Thyroid gland (tissue), 4 donors: ENCODE data around the gene TSPAN17.

Experiments
- CTCF ChIP-seq, 6 experiments: fragments of 200-600 bp in 3 of 6; fragments of 450-650 bp in 3 of 6; sonication (generic) in 3 of 6; IDR thresholded peaks; one replicate each; pipeline ENCODE4 v1.5.1; 2016 to 2019; ENCODE audit warnings: antibody characterized with exemption in 6 of 6, mild to moderate bottlenecking in 2 of 6, inconsistent platforms in 1 of 6, moderate library complexity in 1 of 6
- POLR2A ChIP-seq, 2 donors: fragments of 450-650 bp; IDR thresholded peaks; one replicate each; pipeline ENCODE4 v1.6.1; 2017; ENCODE audit warnings: antibody characterized with exemption in 2 of 2, mild to moderate bottlenecking in 2 of 2, moderate library complexity in 1 of 2

DNA sequence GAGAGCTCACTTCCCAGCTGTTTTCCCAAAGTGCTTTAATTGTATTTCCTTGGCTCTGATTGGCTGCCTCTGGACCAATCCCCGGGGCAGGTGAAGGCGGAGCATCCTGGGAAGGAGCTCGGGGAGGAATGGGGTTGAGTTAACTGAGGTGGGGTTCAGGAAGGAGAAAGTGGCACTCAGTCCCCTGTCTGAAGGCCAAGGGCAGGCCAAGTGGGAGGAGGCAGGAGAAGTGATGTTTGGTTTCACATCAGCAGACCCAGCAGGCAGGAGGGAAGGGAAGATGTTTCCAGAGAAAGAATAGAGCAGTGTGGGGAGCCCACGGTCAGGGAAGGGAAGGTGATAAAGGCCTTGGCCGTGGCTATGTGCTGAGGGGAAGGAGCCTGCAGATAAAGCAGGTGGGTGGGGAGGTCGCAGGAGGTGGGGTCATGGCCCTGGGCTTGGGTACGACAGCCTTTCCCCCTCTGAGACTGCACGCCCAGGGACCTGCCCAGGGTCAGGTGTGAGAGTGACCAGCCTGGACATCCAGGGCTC, 3.1 kb downstream of the TSPAN17 start:
- no peak for TF ChIP-seq POLR2A (IDR thresholded peaks at IDR 0.05)
- no peak for TF ChIP-seq CTCF (IDR thresholded peaks at IDR 0.05)
